K562 (cell line): ENCODE data around the gene GRHL3.

Source experiments
- CAMTA2 ChIP-seq: fragments of 250-450 bp; sonication (Bioruptor Pico); conservative IDR thresholded peaks from 2 replicates; pipeline ENCODE4 v1.5.1; 2022
- CBX5 ChIP-seq: IDR thresholded peaks from 2 replicates; pipeline ENCODE4 v1.6.1; 2014; ENCODE audit warnings: low read depth, borderline replicate concordance
- CTCF ChIP-seq, 3 experiments: IDR thresholded peaks in 2 of 3; conservative IDR thresholded peaks in 1 of 3; 2 replicates each; pipeline ENCODE4 v1.5.1; 2011 to 2012; ENCODE audit warnings: low read length in 3 of 3, mild to moderate bottlenecking in 3 of 3, control low read depth in 2 of 3, improper control_type of control experiment in 1 of 3, inconsistent platforms in 1 of 3, low read depth in 1 of 3, mixed read lengths in 1 of 3, moderate library complexity in 1 of 3; ENCODE audit not compliant: insufficient read depth in 2 of 3
- EZH2 ChIP-seq: IDR thresholded peaks from 2 replicates; pipeline ENCODE4 v1.6.1; 2012; ENCODE audit warnings: low read depth, mild to moderate bottlenecking, inconsistent platforms, low read length, borderline replicate concordance
- KLF16 ChIP-seq: IDR thresholded peaks from 2 replicates; pipeline ENCODE4 v1.6.1; 2016; ENCODE audit warnings: antibody characterized with exemption
- MAX ChIP-seq: sonication (generic); formaldehyde crosslinking; IDR thresholded peaks from 2 replicates; pipeline ENCODE4 v1.9.0; 2022; ENCODE audit warnings: mild to moderate bottlenecking, missing genetic modification reagents
- MAZ ChIP-seq, 2 experiments: fragments of 450-650 bp in 1 of 2; sonication (generic) in 1 of 2; formaldehyde crosslinking; IDR thresholded peaks in 1 of 2; conservative IDR thresholded peaks in 1 of 2; 2 replicates each; pipeline versions ENCODE4 v1.4.0 to v1.5.0; 2020; ENCODE audit warnings: mild to moderate bottlenecking in 1 of 2, missing genetic modification reagents in 1 of 2
- MEF2A ChIP-seq: IDR thresholded peaks from 2 replicates; pipeline ENCODE4 v1.6.1; 2011; ENCODE audit warnings: low read depth, mild to moderate bottlenecking, low read length, moderate library complexity; ENCODE audit not compliant: control insufficient read depth
- TEAD1 ChIP-seq, 2 experiments: fragments of 450-650 bp in 1 of 2; sonication (generic) in 1 of 2; formaldehyde crosslinking; IDR thresholded peaks; 2 replicates each; pipeline versions ENCODE4 v1.4.0 to v1.8.0; 2020 to 2022; ENCODE audit warnings: mild to moderate bottlenecking in 2 of 2, missing genetic modification reagents in 1 of 2
- THRAP3 ChIP-seq: fragments of 450-650 bp; IDR thresholded peaks from 2 replicates; pipeline ENCODE4 v1.6.1; 2016; ENCODE audit warnings: mild to moderate bottlenecking, inconsistent platforms, borderline replicate concordance
- UBTF ChIP-seq, 2 experiments: IDR thresholded peaks; 2 replicates each; pipeline ENCODE4 v1.6.1; 2012; ENCODE audit warnings: improper control_type of control experiment in 2 of 2, low read depth in 2 of 2, low read length in 2 of 2, borderline replicate concordance in 1 of 2

- no peak for TF ChIP-seq CTCF (IDR thresholded peaks at IDR 0.05 in 2 of 3, conservative IDR thresholded peaks at IDR 0.05 in 1 of 3; ENCODE audit: insufficient read depth in 2 of 3, low read depth in 1 of 3, low read length in 3 of 3)
- TF ChIP-seq MAZ (CRISPR knock-in tag; conservative IDR thresholded peaks at IDR 0.05 in 1 of 2, IDR thresholded peaks at IDR 0.05 in 1 of 2), result no peak
- TF ChIP-seq KLF16, result no peak
- TF ChIP-seq CBX5, result no peak
- no peak for TF ChIP-seq THRAP3
- no peak for TF ChIP-seq UBTF (IDR thresholded peaks at IDR 0.05; ENCODE audit: borderline replicate concordance in 1 of 2, low read depth in 2 of 2, low read length in 2 of 2)
- TF ChIP-seq MAX (CRISPR knock-in tag), result no peak
- TF ChIP-seq TEAD1 (CRISPR knock-in tag; IDR thresholded peaks at IDR 0.05), result no peak
- TF ChIP-seq MEF2A, result no peak
- TF ChIP-seq EZH2, result no peak
- TF ChIP-seq CAMTA2 (CRISPR knock-in tag), result no peak
Measured at GRCh38 chr1:24339996-24340395, 20.8 kb downstream of the GRHL3 start.
